Activated gamma-delta T cell (primary cell): ENCODE results near the gene ECM2.

Source experiments
- DNase-seq: peaks from one replicate; lab custom pipeline; 2025; lab: John Stamatoyannopoulos, UW

ECM2 gene

GRCh38 chr9:92527832-92528521 lies 7.8 kb downstream of the ECM2 start:
- no peak for DNase-seq

- DNase-seq, result no peak
Measured at GRCh38 chr9:92527291-92527828, 8.4 kb downstream of the ECM2 start.

GRCh38 chr9:92525306-92525705 lies 10.5 kb downstream of the ECM2 start:
- no peak for DNase-seq

GRCh38 chr9:92524881-92525280 lies 10.9 kb downstream of the ECM2 start:
- DNase-seq, result no peak

- DNase-seq, result no peak
Measured at GRCh38 chr9:92522983-92523970, 12.5 kb downstream of the ECM2 start.

GRCh38 chr9:92520837-92521236 lies 15.0 kb downstream of the ECM2 start:
- no peak for DNase-seq

GRCh38 chr9:92518199-92518598 lies 17.6 kb downstream of the ECM2 start:
- DNase-seq, result no peak

GRCh38 chr9:92517046-92517445 lies 18.7 kb downstream of the ECM2 start:
- DNase-seq, result no peak

GRCh38 chr9:92516521-92516920 lies 19.3 kb downstream of the ECM2 start:
- no peak for DNase-seq

- no peak for DNase-seq
Measured at GRCh38 chr9:92514635-92515034, 21.2 kb downstream of the ECM2 start.

- no peak for DNase-seq
Measured at GRCh38 chr9:92513349-92513748, 22.4 kb downstream of the ECM2 start.

- DNase-seq, result no peak
Measured at GRCh38 chr9:92512622-92513021, 23.2 kb downstream of the ECM2 start.

GRCh38 chr9:92510747-92511146 lies 25.0 kb downstream of the ECM2 start:
- DNase-seq, result no peak

- no peak for DNase-seq
Measured at GRCh38 chr9:92509050-92509449, 26.7 kb downstream of the ECM2 start.

GRCh38 chr9:92508018-92508820 lies 27.6 kb downstream of the ECM2 start:
- DNase-seq, result no peak

- DNase-seq, result no peak
Measured at GRCh38 chr9:92507496-92507895, 28.3 kb downstream of the ECM2 start.

GRCh38 chr9:92507005-92507404 lies 28.8 kb downstream of the ECM2 start:
- no peak for DNase-seq

GRCh38 chr9:92506184-92506857 lies 29.5 kb downstream of the ECM2 start:
- DNase-seq, result no peak

GRCh38 chr9:92504881-92505280 lies 30.9 kb downstream of the ECM2 start:
- DNase-seq, result no peak

GRCh38 chr9:92503156-92503555 lies 32.6 kb downstream of the ECM2 start:
- DNase-seq, result no peak

GRCh38 chr9:92501671-92502393 lies 34.0 kb downstream of the ECM2 start:
- DNase-seq, result no peak
